ENCODE results near the gene HSPA5. TPM values are rescaled to one million over a fixed set of nuclear protein-coding genes. Genes with fewer than 3 reads are reported as not detected.

Gene HSPA5
- total and polyA plus RNA-seq, 5 experiments from 2014 or later = 94.6 to 162 (median 130) TPM

Other genes with a start within 250 kb of the HSPA5 start
- gene SCAI, start 97.8 kb downstream of the HSPA5 start, total RNA-seq = 10 to 100 TPM; 15.3 to 15.7 TPM
- gene SCAI, start 97.8 kb downstream of the HSPA5 start, polyA plus RNA-seq = 1 to 10 TPM; 1.1 to 3.9 (median 3.7) TPM
- 10 to 100 TPM; 51.9 to 59.0 TPM for gene PPP6C, start 51.5 kb downstream of the HSPA5 start, total RNA-seq
- gene PPP6C, start 51.5 kb downstream of the HSPA5 start, polyA plus RNA-seq = 10 to 100 TPM; 47.2 to 55.9 (median 51.6) TPM
- gene RABEPK, start 40.8 kb downstream of the HSPA5 start, total RNA-seq = 10 to 100 TPM; 13.1 TPM
- gene RABEPK, start 40.8 kb downstream of the HSPA5 start, polyA plus RNA-seq = 10 to 100 TPM; 29.4 to 44.2 (median 32.7) TPM
- gene GAPVD1, start 20.5 kb upstream of the HSPA5 start, total RNA-seq = 10 to 100 TPM; 63.5 to 77.6 TPM
- 10 to 100 TPM; 43.7 to 50.7 (median 48.5) TPM for gene GAPVD1, start 20.5 kb upstream of the HSPA5 start, polyA plus RNA-seq

All from naive thymus-derived CD8-positive, alpha-beta T cell (primary cell).